Measurements from ENCODE around the gene HELZ. TPM values are rescaled to one million over a fixed set of nuclear protein-coding genes. Genes with fewer than 3 reads are reported as not detected.

HELZ gene
- total and polyA plus RNA-seq, 2 donors (not counting 1 experiment from before 2014, with no cell fraction given), result 10.4 to 97.8 TPM

- ChIA-PET CTCF (interaction anchor here (0.7 to 2.9 kb wide), 6 partner anchors 9 to 632 kb away, joined by 3 to 11 read pairs (median 4); no protein-coding TSS in a partner anchor), POLR2A (no interaction called here)
- Mint-ChIP-seq H3K27ac (no peak overlapping the region), H3K4me1 (peaks cover 9% of the 10 kb centered on the region), H3K4me3 (peak overlapping the region; percentile 40), H3K27me3 (no peaks in the 10 kb centered on the region), H3K9me3 (ENCODE audit: insufficient read depth) (no peaks in the 10 kb centered on the region)
- Histone ChIP-seq H3K4me3 (ENCODE audit: control extremely low read depth in 1 of 5, extremely low read depth in 1 of 5, insufficient read depth in 1 of 5, low read depth in 2 of 5, low read length in 4 of 5) (no peak overlapping the region), H3K9me3 (ENCODE audit: control extremely low read depth in 1 of 3, control insufficient read depth in 2 of 3, insufficient read depth in 1 of 3, low read length in 2 of 3) (no peaks in the 10 kb centered on the region), H2AFZ (ENCODE audit: insufficient read depth, low read depth, low read length, poor library complexity, severe bottlenecking) (peak overlapping the region; percentile 80), H3K27ac (ENCODE audit: low read length in 2 of 2) (no peak overlapping the region), H3K4me1 (ENCODE audit: control insufficient read depth in 2 of 2, insufficient read depth in 2 of 2, low read length in 2 of 2) (peaks cover 0 to 3% of the 10 kb centered on the region in 2 donors), H3K27me3 (replicated peaks in 1 of 4; ENCODE audit: control extremely low read depth in 1 of 4, control insufficient read depth in 3 of 4, insufficient read depth in 4 of 4, low read length in 3 of 4) (no peaks in the 10 kb centered on the region), H4K20me1 (ENCODE audit: control insufficient read depth, insufficient read depth, low read length, poor library complexity, severe bottlenecking) (no peaks in the 10 kb centered on the region), H3K4me2 (replicated peaks; ENCODE audit: low read depth, low read length, poor library complexity, severe bottlenecking) (peak overlapping the region; percentile 37), H3K79me2 (ENCODE audit: control insufficient read depth, insufficient read depth, low read length) (no peaks in the 10 kb centered on the region), H3K9ac (ENCODE audit: low read length) (peak overlapping the region; percentile 43), H3K36me3 (replicated peaks in 1 of 2; ENCODE audit: control extremely low read depth in 1 of 2, control insufficient read depth in 1 of 2, extremely low read depth in 1 of 2, insufficient read depth in 2 of 2, low read length in 1 of 2) (no peaks in the 10 kb centered on the region)
- 23% methylated on average over 27 of the region's 32 CpGs for WGBS (ENCODE audit: insufficient coverage)
- peak; percentile 81 for ATAC-seq (ENCODE audit: low read depth)
- intact Hi-C loops (cut with micrococcal nuclease), result loop anchor here (5.0 kb wide), 1 partner anchor 71 kb away; no protein-coding TSS in a partner anchor
- TF ChIP-seq CTCF (IDR thresholded peaks at IDR 0.05) (peak; percentile 74), EZH2 (IDR thresholded peaks at IDR 0.05; ENCODE audit: borderline replicate concordance, insufficient read depth, low read depth, low read length, poor library complexity, severe bottlenecking) (no peak)
- DNase-seq, result peak; percentile 70
Observed at GRCh38 chr17:67293251-67294203, 48.5 kb upstream of the HELZ start.

Measured in B cell (primary cell).